ENCODE measurements around the gene CTH.
"Not testable (repeated sequence)": the region's sequence is repeated elsewhere in the genome, so short reads cannot be mapped to it uniquely, and the experiment has no call there.

The CTH gene

GRCh38 chr1:70455291-70455690 lies 44.2 kb downstream of the CTH start:
- DNase-seq (ENCODE audit: low read depth): no peak

- no peak for DNase-seq (ENCODE audit: low read depth)
Observed at GRCh38 chr1:70458131-70458530, 47.1 kb downstream of the CTH start.

- DNase-seq (ENCODE audit: low read depth): no peak
Observed at GRCh38 chr1:70459496-70460225, 48.6 kb downstream of the CTH start.

- not testable (repeated sequence) for DNase-seq (ENCODE audit: low read depth)
Observed at GRCh38 chr1:70460740-70461713, 50.0 kb downstream of the CTH start.

- DNase-seq (ENCODE audit: low read depth): no peak
Observed at GRCh38 chr1:70462611-70463010, 51.5 kb downstream of the CTH start.

GRCh38 chr1:70465911-70466310 lies 54.8 kb downstream of the CTH start:
- no peak for DNase-seq (ENCODE audit: low read depth)

GRCh38 chr1:70467531-70467930 lies 56.5 kb downstream of the CTH start:
- no peak for DNase-seq (ENCODE audit: low read depth)

GRCh38 chr1:70468180-70468579 lies 57.1 kb downstream of the CTH start:
- DNase-seq (ENCODE audit: low read depth): no peak

- not testable (repeated sequence) for DNase-seq (ENCODE audit: low read depth)
Observed at GRCh38 chr1:70469184-70469583, 58.1 kb downstream of the CTH start.

GRCh38 chr1:70475023-70475422 lies 64.0 kb downstream of the CTH start:
- DNase-seq (ENCODE audit: low read depth): no peak

GRCh38 chr1:70477090-70477489 lies 66.0 kb downstream of the CTH start:
- no peak for DNase-seq (ENCODE audit: low read depth)

- DNase-seq (ENCODE audit: low read depth): not testable (repeated sequence)
Observed at GRCh38 chr1:70477905-70478304, 66.8 kb downstream of the CTH start.

- no peak for DNase-seq (ENCODE audit: low read depth)
Observed at GRCh38 chr1:70483342-70483741, 72.3 kb downstream of the CTH start.

GRCh38 chr1:70485624-70486023 lies 74.6 kb downstream of the CTH start:
- no peak for DNase-seq (ENCODE audit: low read depth)

- no peak for DNase-seq (ENCODE audit: low read depth)
Observed at GRCh38 chr1:70486676-70487458, 75.8 kb downstream of the CTH start.

- DNase-seq (ENCODE audit: low read depth): no peak
Observed at GRCh38 chr1:70487459-70487815, 76.4 kb downstream of the CTH start.

GRCh38 chr1:70487910-70488665 lies 77.0 kb downstream of the CTH start:
- peak; percentile 6 for DNase-seq (ENCODE audit: low read depth)

Data from activated T-cell treated with anti-CD3 and anti-CD28 coated beads for 24 hours (primary cell).